Endodermal cell (in vitro differentiated cells): Measurements from ENCODE around the gene SLC25A39. TPM values are rescaled to one million over a fixed set of nuclear protein-coding genes. Genes with fewer than 3 reads are reported as not detected.
"Not testable (repeated sequence)": the region's sequence is repeated elsewhere in the genome, so short reads cannot be mapped to it uniquely, and the experiment has no call there.

Source experiments
- DNase-seq: peaks from one replicate; pipeline ENCODE4 v3.0.0-alpha.2; 2017
- H3K27ac ChIP-seq: 2 replicates; pipeline ENCODE4 v1.5.1; 2013; ENCODE audit warnings: mild to moderate bottlenecking, low read depth, low read length, moderate library complexity
- H3K27me3 ChIP-seq: 2 replicates; pipeline ENCODE4 v1.6.1; 2013; ENCODE audit warnings: mild to moderate bottlenecking, low read length, moderate library complexity; ENCODE audit not compliant: insufficient read depth, control insufficient read depth, poor library complexity, severe bottlenecking
- H3K36me3 ChIP-seq: 2 replicates; pipeline ENCODE4 v1.7.0; 2013; ENCODE audit warnings: mild to moderate bottlenecking, low read length, moderate library complexity; ENCODE audit not compliant: control insufficient read depth, insufficient read depth
- H3K4me1 ChIP-seq: one replicate; pipeline ENCODE4 v1.7.0; 2013; ENCODE audit warnings: low read length; ENCODE audit not compliant: control insufficient read depth, insufficient read depth
- H3K4me3 ChIP-seq: 2 replicates; pipeline ENCODE4 v1.5.1; 2013; ENCODE audit warnings: mild to moderate bottlenecking, low read length, moderate library complexity
- H3K9ac ChIP-seq: 2 replicates; pipeline ENCODE4 v1.6.1; 2013; ENCODE audit warnings: mild to moderate bottlenecking, low read length, moderate library complexity; ENCODE audit not compliant: poor library complexity, severe bottlenecking; ENCODE audit errors: extremely low read depth
- H3K9me3 ChIP-seq: 2 replicates; pipeline ENCODE4 v1.6.1; 2013; ENCODE audit warnings: mild to moderate bottlenecking, low read length, moderate library complexity; ENCODE audit not compliant: control insufficient read depth
- H3K27ac Mint-ChIP-seq: 2 replicates; pipeline ENCODE4 v1.8.0; 2020; ENCODE audit warnings: mixed read lengths
- H3K27me3 Mint-ChIP-seq: 2 replicates; pipeline ENCODE4 v1.8.0; 2021; ENCODE audit warnings: mild to moderate bottlenecking, mixed read lengths; ENCODE audit not compliant: insufficient read depth
- H3K36me3 Mint-ChIP-seq: 2 replicates; pipeline ENCODE4 v1.8.0; 2020; ENCODE audit warnings: low read depth, mixed read lengths
- H3K4me1 Mint-ChIP-seq: 2 replicates; pipeline ENCODE4 v1.8.0; 2020; ENCODE audit warnings: mixed read lengths
- H3K4me3 Mint-ChIP-seq: 2 replicates; pipeline ENCODE4 v1.8.0; 2020; ENCODE audit warnings: mild to moderate bottlenecking, moderate library complexity, mixed read lengths
- H3K9me3 Mint-ChIP-seq: 2 replicates; pipeline ENCODE4 v1.8.0; 2020; ENCODE audit warnings: mild to moderate bottlenecking, mixed read lengths
- CTCF ChIP-seq: fragments of 200-600 bp; sonication (generic); conservative IDR thresholded peaks from 2 replicates; pipeline ENCODE4 v1.5.0; 2021; ENCODE audit warnings: antibody characterized with exemption, mild to moderate bottlenecking
- WGBS, 2 experiments: methylation state at CpG; one replicate each; pipeline versions ENCODE4 v1.1.5 to v1.1.7; 2013; ENCODE audit warnings: missing lambda C conversion rate in 2 of 2, mixed read lengths in 1 of 2; ENCODE audit not compliant: insufficient coverage in 1 of 2, insufficient read length in 1 of 2; 5-methylcytosine and 5-hydroxymethylcytosine counted together
- total RNA-seq, 2 donors: library from RNA; stranded (reverse); fragmentation: NEBNext Ultra II Directional in 1 of 2; extraction: Animal tissue kit (Norgen Biotek cat#: 25700) in 1 of 2; gene quantifications; 2 replicates in 1 of 2; 3 replicates in 1 of 2; pipeline ENCODE4 v1.2.1, GENCODE V29; 2021

SLC25A39 gene
- total RNA-seq, 2 donors from 2014 or later: 191 to 201 TPM

- 80 to 89% methylated on average over 2 to 6 of the region's 6 CpGs for WGBS, 2 experiments
- Mint-ChIP-seq H3K4me1 (peaks cover 9% of the 10 kb centered on the region), H3K27me3 (peaks cover 5% of the 10 kb centered on the region), H3K27ac (no peak overlapping the region), H3K36me3 (peaks cover 19% of the 10 kb centered on the region), H3K9me3 (no peaks in the 10 kb centered on the region), H3K4me3 (no peak overlapping the region)
- Histone ChIP-seq H3K4me1 (no peaks in the 10 kb centered on the region), H3K9ac (no peak overlapping the region), H3K27ac (no peak overlapping the region), H3K4me3 (no peak overlapping the region), H3K9me3 (no peaks in the 10 kb centered on the region), H3K27me3 (no peaks in the 10 kb centered on the region), H3K36me3 (peaks cover 19% of the 10 kb centered on the region)
- TF ChIP-seq CTCF: no peak
- DNase-seq: no peak
Observed at GRCh38 chr17:44348988-44349364, 24.4 kb upstream of the SLC25A39 start.

- Histone ChIP-seq H3K27ac (no peak overlapping the region), H3K36me3 (peaks cover 19% of the 10 kb centered on the region), H3K4me3 (no peak overlapping the region), H3K9me3 (no peaks in the 10 kb centered on the region), H3K9ac (no peak overlapping the region), H3K27me3 (peaks cover 2% of the 10 kb centered on the region), H3K4me1 (no peaks in the 10 kb centered on the region)
- no peak for DNase-seq
- no peaks in the 10 kb centered on the region for H3K9me3 Mint-ChIP-seq
- H3K4me1 Mint-ChIP-seq: peaks cover 9% of the 10 kb centered on the region
- TF ChIP-seq CTCF: no peak
- 94 to 96% methylated on average over 6 to 9 of the region's 9 CpGs for WGBS, 2 experiments
- H3K27ac Mint-ChIP-seq: no peak overlapping the region
- H3K27me3 Mint-ChIP-seq: peaks cover 11% of the 10 kb centered on the region
- peaks cover 19% of the 10 kb centered on the region for H3K36me3 Mint-ChIP-seq
- no peak overlapping the region for H3K4me3 Mint-ChIP-seq
Observed at GRCh38 chr17:44348234-44348987, 23.8 kb upstream of the SLC25A39 start.

GRCh38 chr17:44347206-44348055, 22.8 kb upstream of the SLC25A39 start:
- Histone ChIP-seq H3K27me3 (peaks cover 11% of the 10 kb centered on the region), H3K36me3 (peaks cover 14% of the 10 kb centered on the region)
- H3K9me3 ChIP-seq, H3K4me3 Mint-ChIP-seq, H3K4me3 ChIP-seq, H3K4me1 Mint-ChIP-seq, H3K9ac ChIP-seq, H3K4me1 ChIP-seq, H3K27ac Mint-ChIP-seq, H3K27ac ChIP-seq, DNase-seq, H3K9me3 Mint-ChIP-seq: not testable (repeated sequence)
- Mint-ChIP-seq H3K27me3 (peaks cover 19% of the 10 kb centered on the region), H3K36me3 (peaks cover 13% of the 10 kb centered on the region)
- 89 to 94% methylated on average over 6 to 15 of the region's 18 CpGs for WGBS, 2 experiments
